VCaP (cell line): ENCODE data around the gene PDSS1.

ENCODE experiments used
- H3K27ac ChIP-seq: fragments of 450-650 bp; 2 replicates; pipeline ENCODE4 v1.5.1; 2017
- TF ChIP-seq, protein P1 (sequence below): fragments of 450-650 bp; conservative IDR thresholded peaks from 2 replicates; pipeline ENCODE4 v1.5.1; 2017; ENCODE audit warnings: mild to moderate bottlenecking, moderate library complexity

PDSS1 gene

DNA sequence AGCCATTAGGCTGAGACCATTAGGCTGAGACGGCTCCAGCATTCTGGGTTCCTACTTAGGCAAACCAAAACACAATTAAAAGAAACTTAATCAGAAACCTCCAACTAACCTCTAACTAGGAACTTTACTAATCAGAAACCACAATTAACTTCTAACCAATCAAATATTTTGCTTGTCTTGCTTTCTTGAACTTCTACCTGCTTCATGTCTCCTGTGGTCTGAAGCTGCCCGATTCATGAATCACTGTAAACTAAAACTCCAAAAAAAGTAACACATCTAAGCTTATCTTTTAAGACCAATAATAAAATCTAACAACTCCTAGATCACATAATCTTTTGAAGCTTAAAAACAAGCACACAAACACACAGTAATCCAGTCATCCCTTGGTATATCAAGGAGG, 76.1 kb downstream of the PDSS1 start:
- no peak overlapping the region for H3K27ac ChIP-seq
- TF ChIP-seq, protein P1, sequence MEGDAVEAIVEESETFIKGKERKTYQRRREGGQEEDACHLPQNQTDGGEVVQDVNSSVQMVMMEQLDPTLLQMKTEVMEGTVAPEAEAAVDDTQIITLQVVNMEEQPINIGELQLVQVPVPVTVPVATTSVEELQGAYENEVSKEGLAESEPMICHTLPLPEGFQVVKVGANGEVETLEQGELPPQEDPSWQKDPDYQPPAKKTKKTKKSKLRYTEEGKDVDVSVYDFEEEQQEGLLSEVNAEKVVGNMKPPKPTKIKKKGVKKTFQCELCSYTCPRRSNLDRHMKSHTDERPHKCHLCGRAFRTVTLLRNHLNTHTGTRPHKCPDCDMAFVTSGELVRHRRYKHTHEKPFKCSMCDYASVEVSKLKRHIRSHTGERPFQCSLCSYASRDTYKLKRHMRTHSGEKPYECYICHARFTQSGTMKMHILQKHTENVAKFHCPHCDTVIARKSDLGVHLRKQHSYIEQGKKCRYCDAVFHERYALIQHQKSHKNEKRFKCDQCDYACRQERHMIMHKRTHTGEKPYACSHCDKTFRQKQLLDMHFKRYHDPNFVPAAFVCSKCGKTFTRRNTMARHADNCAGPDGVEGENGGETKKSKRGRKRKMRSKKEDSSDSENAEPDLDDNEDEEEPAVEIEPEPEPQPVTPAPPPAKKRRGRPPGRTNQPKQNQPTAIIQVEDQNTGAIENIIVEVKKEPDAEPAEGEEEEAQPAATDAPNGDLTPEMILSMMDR, result no peak

DNA sequence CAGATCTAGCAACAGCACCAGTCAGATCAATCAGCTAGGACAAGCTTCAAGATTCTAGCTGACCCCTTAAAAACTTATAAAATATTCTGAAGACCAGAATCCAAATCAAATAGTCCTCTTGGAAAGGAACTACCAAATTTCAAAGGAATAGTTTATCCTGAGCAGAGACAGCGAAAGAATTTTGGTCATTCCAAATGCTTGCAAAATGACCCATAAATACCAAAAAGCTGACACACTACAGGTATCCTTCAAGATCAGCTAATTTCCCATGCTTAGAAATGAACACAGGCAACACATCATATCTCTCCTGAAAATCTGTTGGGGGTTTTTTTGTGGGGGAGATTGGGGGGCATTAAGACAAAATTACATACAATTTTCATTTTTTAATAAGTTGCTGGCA, 78.8 kb downstream of the PDSS1 start:
- no peak overlapping the region for H3K27ac ChIP-seq
- TF ChIP-seq, protein P1, result no peak

DNA sequence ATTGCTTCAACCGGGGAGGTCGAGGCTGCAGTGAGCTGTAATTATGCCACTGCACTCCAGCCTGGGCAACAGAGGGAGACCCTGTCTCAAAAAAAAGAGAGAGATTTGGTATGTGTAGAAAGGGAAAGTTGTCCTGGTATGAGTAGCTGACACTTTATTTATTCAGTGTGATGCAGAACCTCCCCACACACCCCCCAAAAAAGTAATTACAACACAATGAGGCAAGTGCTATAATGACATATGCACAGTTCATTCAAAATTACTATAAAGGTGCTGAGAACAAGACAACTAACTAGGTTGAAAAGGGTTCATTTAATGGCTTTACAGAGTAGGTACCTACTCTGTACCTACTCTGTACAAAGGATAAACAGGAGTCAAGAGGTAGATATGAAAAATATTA, 80.2 kb downstream of the PDSS1 start:
- TF ChIP-seq, protein P1, result no peak
- no peak overlapping the region for H3K27ac ChIP-seq

DNA sequence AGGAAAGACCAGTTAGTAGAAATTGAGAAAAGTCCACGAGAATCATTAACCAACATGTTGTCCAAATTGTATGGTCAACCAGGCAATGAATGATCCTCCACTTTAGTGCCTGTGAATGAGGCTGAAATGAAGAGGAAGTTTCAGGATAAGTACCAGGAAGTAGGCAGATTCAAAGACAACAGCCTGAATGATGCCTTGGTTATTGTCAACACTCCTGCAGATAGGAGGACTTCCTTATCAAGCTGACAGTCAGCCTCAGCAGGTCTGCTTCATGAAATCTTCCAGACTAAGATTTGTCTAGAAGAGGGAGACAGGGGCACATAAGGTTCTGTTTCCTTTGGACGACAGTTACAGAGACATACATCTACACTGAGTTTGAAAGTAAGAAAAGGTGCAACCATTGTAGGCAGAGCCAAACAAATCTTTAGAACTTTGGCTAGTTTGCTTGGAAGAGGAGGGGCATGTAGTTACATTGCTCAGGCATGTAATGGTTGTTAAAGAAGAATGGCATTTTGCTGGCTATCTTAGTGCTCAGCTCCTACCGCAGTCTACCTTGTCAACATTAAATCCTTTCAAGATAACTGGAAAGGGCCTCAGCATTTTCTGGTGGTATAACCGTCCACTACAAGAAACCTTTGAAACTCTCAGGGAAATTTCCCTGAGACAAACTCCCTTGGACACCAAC, 81.8 kb downstream of the PDSS1 start:
- no peak overlapping the region for H3K27ac ChIP-seq
- TF ChIP-seq, protein P1, result no peak

DNA sequence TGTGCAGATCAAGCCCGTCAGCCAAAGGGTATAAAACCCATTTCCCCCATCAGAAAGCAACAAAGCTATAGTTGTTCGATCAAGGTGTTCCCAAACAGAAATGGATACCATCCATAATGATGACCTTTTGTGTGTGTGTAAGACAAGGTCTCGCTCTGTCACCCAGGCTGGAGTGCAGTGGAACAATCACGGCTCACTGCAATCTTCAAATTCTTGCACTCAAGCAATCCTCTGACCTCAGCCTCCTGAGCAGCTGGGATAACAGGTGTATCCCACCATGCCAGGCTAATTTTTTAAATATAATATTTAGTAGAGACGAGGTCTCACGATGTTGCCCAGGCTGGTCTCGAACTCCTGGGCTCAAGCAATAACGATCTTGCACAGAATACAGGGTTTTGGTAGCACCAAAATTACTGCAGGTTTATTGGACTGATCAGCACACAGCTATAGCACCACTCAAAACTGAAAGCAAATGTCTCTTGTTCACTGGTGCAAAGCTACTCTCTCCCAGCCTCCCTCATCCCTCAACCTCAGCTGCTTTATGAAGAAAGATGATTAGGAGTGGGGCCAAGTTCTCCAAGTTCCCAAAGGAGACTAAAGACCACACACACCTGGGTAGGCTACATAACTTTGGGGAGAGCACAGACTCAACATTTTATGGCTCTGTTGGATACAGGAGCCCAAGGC, 82.7 kb downstream of the PDSS1 start:
- TF ChIP-seq, protein P1, result no peak
- no peak overlapping the region for H3K27ac ChIP-seq

DNA sequence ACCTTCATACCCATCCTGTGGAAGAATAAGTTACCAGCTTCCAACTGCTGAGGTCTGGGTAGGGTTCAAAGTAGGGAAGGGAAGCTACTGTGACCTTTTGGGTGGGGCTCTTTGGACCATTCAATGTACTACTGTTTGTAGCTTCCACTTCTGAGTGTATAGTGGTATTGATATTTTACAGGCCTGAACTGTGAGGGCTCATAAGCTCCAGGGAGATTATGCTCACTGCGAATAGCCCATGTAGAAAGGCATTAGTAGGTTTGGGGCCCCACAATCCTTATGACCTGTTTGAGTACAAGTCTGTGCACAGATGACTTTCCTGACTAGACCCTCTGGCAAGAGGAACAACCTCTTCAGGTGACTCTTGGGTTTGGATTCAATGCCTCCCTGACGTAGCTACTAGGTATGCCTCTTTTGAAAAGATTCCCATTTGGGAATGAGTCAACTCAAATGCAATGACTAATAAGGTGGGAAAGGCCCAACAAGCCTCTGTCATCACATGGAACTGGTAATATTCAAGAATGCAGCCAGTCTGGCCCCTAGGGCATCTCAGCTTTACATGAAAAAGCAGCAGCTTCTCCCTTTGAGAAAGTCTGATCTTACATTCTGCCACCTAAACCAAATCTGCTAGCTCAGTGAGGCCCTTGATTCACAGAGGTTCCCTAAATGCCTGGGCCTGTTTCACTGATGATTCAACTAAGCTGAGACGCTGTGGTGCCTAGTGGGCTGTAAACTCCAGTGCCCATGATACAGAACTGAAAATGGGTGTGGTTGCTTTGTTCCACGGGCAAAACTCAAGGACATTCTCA, 83.5 kb downstream of the PDSS1 start:
- TF ChIP-seq, protein P1, result no peak
- H3K27ac ChIP-seq, result no peak overlapping the region

DNA sequence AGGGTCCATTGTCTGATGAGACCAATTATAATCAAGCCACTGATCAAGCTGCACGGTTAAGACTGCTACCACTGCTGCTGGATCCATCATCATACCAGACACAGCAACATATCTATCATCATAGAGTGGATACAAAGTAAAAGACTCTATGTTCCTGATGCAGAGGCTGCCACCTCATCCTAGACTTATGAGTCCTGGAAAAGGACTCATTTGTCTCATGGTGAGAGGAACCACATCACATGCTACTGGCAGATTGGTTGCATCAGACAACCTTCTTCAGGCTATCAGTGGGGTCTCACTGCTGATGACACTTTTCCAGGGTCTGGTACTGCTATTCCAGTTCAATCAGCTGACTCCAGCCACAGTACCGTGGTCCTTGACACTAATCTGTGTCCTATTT, 84.3 kb downstream of the PDSS1 start:
- TF ChIP-seq, protein P1, result no peak
- no peak overlapping the region for H3K27ac ChIP-seq
